GM21619 (cell line): Measurements from ENCODE around the gene TSTD2.
A peak's percentile ranks its signal among the peaks of the same experiment; 100 is the strongest.

Source experiments
- ATAC-seq: cut with Tn5 transposase; IDR thresholded peaks from one replicate; pipeline ENCODE4 v1.9.1; 2021; ENCODE audit not compliant: unreplicated experiment

The TSTD2 gene

DNA sequence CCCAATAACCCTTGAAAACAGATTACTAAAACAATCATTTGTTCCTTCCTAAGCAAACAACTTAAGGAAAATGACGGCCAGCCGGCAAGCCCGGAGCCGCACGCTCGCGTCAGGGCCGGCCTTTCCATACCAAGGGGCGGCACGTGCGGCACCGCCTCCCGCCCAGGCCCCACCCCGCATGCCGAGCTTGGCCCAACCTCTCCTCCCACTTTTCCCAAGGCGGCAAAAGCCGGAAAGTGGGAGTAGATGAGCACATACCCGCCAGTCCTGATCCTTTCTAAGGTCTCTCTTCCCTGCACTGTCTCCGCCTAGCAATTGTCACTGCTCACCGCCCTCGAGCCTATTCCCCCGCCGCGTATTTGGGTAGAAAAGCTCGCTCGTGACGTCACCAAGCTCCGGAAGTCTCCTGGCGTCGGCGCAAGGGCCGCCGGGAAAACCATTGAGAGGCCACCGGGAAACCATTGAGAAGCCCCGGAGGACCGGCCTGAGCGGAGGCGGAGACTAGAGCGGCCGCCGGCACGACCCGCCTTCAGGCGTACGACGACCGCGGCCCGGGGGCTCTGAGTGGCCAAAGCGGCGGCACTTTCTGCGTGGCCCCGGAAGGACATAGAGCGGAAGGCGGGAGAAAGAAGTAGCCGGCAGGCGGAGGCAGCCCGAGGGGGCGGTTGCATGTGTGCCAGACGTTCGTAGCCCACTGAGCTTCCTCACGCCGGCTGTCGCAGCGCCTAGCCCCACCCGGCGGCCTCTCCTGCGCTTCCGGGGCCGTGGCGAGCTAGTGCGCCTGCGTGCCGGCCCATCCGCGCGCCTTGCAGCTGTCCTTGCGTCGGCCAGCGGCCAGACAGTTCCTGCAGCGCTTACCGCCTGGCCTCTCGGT, at the start of gene TSTD2, which contains the start of gene NCBP1:
Gene TSTD2 (minus strand): TSS at position 384 of the 874 bp plus-strand sequence. CDS start 5,806 bp downstream, outside the sequence.
Gene NCBP1 (plus strand): TSS at position 837 of the 874 bp plus-strand sequence. CDS start 61 bp downstream, outside the sequence.
- peak; percentile 84 for ATAC-seq

DNA sequence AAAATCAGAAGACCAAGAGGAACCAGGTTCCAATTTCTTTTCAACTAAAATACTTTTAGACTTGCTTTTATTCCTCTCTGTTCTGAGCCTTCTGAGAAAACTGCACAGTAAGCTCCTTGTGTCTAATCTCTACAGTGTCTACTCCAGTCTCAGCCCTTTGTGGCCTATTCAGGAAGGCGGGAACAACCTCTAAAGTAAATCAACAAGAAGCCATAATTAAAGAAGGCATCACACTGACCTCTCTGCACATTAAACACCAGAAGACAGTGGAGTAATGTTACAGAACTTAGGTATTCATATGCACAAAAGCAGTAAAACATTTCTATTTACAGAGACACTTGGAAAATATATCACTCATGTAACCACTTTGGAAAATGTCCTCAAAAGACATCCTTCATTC, 49.1 kb upstream of the TSTD2 start:
- no peak for ATAC-seq

DNA sequence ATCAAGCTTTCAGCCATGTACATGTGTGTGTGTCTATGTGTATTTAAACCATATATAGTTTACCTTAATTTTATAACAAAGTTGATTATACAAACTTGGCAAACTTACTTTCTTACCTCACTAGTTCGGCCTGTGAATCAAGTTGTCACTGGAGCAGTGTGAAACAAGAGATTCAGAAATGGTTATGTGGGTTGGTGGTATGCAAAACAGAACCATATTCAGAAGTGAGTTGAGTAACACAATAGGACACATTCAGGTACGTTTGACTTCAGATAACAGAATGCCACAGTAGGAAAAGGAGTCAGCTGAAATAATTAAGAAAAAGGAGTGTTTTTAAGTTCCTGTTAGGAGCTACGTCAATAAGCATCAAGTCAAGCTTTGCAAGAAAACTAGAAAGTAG, 42.5 kb upstream of the TSTD2 start:
- ATAC-seq, result no peak

DNA sequence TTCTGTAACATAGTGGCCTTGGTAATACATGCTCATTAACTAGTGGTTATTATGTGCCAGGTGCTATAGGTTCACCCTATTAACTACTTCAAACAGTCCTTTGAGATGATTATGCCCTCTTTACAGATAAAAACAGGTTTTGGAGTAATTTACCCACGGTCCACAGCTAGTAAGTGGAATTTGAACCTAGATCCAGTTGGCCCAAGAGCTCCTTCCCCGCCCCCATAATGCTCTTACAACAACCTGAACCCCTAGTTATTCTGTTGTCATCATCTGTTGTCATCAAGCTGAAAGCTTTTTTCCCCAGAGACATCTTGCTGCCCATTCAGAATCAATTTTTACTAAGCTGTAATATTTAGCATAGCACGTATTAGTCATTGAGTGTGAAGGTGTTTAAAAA, 40.8 kb upstream of the TSTD2 start:
- no peak for ATAC-seq

DNA sequence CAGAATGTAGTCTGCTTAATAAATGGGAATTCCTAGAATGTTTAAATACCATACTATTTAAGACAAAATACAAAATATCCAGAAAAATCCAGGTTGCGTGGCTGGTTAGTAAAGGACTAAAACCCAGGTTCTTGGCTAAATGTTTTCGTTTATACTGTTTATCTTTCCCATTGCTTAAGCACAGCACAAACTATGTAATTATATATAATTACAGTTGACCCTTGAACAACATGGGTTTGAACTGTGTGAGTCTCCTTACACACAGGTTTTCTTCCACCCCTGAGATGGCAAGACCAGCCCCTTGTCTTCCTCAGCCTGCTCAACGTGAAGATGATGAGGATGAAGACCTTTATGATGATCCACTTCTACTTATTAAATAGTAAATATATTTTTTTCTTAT, 39.2 kb upstream of the TSTD2 start:
- no peak for ATAC-seq

DNA sequence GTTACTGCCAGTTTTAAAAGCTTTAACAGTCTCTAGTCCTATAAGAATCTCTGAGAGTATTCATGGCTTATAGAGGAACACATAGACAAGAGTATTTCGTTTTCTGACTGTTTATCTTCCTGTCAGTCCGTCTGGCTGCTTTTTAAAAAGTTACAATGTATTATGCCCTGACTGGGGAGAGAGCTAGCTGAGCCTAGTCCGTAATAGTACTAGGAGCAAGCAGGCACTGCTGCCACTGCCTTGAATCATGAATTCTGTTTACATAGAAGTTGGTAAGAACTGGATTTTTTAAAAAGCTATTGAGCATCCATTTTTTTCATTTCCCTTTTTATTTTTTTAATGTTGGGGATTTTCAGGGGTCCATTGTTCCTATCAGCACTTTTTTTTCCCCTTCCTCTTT, 37.4 kb upstream of the TSTD2 start:
- no peak for ATAC-seq

DNA sequence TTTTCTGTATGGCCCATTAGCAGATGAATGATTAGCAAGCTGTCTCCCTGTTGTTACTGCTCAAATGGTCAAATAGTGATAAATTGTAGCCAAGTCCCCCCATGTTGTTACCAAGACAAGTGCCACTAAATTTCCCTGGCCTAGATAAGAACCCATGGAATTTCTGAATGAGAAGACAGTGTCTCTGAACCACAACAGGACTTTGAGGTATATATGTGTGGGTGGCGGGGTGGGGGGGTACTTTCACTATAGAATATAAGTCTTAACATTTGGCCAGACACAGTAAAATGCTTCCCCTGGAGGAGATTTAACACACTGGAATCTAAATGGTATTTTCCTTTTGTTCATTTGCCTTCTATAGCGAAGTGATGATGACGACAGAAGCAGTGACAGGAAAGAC, 35.3 kb upstream of the TSTD2 start:
- ATAC-seq, result no peak

DNA sequence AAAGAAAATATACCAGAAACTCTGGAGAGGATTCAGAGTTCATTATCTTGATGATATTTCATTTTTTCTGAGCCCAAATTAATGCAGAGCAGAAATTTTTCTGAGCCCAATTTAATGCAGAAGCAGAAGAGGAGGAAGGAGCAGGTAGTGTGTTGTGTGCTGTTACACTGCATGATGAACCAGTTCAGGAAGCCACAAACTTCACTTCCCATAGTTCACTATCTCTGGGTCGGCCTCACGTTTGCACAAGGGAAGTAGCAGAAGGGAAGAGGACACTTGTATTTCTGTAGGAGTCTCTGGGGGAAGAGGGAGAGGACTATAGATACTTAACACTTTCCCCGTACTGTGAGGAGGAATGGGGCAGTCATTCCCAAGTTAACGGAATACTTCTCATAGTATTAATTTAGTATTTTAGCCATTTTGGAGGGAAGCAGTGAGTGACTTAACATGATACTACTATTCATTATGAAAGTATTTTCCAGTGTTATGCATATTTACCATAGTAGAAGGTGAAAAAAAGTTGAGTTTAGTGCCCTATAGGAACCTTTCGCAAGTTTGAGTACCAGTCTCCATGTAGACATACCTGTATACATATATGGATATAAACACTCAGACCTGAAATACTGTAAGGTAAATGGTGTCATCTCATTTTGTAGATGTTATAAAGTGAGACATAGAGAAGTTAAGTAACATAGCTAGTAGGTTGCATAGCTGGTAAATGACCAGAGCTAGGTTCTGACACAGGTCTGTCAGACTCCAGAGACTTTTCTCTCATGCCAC, 33.9 kb upstream of the TSTD2 start:
- ATAC-seq, result no peak

DNA sequence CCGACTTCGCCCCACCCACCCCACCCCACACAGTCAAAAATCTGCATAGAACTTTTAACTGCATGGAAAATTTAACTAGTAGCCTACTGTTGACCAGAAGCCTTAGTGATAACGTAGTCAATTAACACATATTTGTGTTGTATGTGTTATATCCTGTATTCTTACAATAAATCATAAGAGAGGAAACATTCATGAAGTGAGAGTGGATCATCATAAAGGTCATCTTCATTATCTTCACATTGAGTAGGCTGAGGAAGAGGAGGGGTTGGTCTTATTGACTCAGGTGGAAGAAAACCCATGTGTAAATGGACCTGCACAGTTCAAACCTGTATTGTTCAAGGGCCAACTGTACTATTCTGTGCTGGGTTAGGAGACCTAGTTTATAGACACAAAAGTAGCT, 32.6 kb upstream of the TSTD2 start:
- ATAC-seq, result no peak

DNA sequence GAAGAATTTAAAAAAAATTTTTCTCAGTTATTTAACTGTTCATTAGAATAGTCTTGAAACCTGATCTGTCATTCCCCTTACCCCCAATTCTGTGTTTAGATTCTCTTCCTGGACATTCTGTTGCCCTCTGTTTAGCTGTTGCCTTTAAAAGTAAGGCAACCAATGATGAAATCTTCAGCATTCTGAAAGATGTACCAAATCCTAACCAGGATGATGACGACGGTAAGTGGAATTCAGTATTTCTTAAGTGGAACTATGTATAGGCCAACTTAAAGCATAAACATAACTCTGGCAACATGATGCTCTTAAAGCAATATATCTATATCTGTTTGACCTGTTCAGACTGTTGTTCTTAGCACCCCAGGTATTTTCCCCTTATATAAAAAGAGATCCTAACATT, 27.7 kb upstream of the TSTD2 start:
- no peak for ATAC-seq

DNA sequence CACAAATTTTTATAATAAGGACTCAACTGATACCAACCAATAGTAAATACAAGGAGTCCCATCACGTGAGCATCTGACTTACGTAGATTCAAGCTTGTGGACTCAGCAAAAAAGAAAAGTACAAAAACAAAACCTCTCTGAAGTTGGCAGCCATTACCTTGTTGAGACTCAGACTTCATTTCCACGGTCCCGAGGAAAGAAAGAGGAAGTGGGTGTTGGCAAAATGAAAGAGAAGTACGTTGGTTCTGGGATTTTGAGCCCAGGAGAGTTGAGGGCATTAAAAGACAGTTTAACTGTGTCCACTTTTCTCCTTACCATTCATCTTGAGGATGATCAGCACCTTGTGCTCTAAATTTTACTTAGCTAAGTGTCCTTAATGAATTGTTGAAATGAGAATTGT, 27.2 kb upstream of the TSTD2 start:
- ATAC-seq, result no peak

DNA sequence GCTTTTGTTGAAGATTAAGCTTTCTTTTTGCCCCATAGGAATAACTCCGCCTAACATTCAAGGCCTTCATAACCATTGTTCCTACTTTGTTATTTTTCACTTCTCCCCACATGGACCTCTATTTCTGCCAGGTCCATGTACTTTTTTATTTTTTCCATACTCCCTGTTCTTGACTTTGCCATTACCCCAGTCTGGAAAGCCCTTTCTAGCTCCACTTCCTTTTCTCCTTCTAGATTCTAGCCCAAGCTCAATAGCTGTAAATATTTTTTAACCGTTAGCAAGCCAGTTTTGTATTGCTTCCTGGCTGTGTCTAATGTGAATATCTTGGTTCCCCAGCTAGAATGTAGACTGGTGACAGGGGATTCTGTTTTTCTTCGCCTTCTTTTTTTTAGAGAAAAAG, 26.6 kb upstream of the TSTD2 start:
- no peak for ATAC-seq

DNA sequence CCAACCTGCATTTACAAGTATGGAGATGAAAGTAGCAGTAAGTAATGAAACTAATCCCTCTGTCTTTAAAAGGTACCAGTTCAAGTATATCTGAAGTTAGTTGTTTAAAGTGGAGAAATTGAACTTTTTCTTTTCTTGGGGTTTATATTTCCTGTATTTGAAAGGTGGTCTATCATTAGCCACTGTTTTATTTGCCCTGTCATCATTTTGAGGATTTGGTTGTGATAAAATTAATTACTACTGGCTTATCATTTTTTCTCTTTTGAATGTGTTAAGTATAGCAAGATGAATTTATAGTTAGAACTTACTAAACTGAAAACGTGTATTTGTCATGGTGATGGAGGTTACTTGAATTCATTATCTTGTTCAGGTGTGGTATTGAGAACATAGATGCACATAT, 25.5 kb upstream of the TSTD2 start:
- no peak for ATAC-seq

DNA sequence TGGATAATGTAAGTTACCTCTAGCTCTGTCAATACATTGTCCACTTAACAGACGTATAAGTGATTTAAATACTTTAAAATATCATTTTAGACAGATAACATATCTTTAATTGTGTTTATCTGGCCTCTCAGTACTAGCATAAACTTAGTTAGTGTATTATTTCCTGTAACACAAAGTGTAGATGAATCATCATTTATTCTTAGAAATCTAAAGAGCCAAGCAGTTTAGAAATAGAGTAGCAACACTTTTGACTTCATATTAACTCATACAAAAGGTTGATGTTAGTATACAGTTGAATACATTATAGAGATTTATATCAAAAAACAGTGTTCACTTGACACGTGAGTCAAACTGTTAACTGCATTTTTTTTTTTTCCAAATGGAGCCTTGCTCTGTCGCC, 18.5 kb upstream of the TSTD2 start:
- no peak for ATAC-seq

DNA sequence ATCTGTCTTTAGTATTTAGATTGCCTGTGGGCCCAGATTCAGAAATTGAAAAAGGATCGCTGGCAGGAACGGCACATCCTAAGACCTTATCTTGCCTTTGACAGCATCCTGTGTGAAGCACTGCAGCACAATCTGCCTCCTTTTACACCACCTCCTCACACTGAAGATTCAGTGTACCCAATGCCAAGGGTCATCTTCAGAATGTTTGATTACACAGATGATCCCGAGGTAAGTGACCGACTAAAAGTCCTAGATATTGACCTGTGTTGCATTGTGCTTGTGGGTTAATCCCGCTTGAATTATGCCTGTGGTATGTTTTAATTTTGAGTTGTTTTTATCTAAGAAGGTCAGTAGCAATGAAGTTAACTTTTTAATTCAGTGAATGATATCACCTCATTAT, 14.8 kb upstream of the TSTD2 start:
- no peak for ATAC-seq

DNA sequence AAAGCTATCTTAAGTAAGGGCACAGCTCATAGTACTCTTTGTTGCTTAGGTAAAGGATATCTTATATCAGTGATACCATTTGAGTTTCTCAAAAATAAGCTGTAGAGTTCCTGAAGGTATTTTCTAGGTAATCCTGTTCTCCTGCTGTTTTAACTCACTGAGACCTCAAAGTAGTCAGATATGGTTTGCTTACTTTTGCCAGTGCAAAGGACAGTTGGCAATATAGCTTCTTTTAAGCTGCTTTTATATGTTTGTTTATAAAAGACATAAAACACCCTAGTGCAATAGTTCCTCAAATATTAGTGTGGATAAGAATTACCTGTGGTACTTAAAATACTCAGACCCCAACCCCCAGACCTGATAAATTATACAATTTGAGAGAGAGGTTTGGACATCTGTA, 12.6 kb upstream of the TSTD2 start:
- ATAC-seq, result no peak

DNA sequence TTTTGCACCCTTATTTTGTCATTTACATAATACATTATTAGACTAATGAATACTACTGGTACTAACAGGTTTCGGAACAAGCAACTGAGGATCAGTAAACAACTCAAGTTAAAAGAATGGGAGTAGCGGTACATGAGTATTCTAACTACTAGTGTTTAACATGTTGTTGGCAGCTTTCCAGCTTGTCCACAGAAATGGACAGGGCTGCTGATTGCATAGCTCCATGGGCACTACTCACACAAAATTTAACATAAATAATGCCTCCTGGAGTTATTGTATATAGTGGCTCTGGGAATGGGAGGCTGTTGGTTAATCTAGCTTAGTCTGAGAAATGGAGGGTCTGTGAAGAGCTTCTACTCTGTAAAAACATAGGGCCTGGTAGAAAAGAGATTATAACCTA, 7.2 kb upstream of the TSTD2 start:
- no peak for ATAC-seq

DNA sequence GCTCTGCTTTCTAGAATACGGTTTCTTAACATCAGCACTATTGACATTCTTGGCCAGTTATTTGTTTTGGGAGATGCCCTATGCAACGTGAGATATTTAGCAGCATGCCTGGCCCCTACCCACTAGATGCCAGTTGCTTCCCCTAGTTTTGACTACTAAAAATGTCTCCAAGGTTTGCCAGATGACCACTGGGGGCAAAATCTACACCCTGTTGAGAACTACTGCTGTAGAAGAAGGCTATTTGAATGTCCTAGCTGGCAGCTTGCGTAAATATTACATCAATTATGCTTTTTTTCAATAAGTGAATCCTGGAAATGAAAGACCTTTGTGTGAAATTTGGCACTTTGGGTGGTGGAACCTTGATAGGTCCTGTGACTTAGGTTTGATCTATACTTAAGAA, 5.5 kb upstream of the TSTD2 start:
- no peak for ATAC-seq

DNA sequence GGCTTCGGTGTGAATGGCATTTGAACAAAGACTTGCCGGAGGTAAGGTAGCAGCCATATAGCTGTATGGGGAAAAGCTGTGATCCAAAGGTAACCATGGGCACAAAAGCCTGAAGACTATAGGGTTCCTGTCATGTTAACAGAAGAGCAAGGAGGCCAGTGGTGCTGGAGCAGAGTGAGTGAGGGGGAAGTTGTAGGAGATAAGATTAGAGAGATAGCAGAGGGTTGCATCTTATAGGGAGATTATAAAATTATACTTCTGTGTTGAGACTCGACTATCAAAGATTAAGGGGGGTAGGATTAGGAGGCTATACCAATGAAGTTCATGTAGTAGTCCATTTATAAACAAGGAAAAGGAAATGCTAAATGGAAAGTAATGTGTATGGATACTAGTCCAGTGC, 3.7 kb upstream of the TSTD2 start:
- no peak for ATAC-seq

DNA sequence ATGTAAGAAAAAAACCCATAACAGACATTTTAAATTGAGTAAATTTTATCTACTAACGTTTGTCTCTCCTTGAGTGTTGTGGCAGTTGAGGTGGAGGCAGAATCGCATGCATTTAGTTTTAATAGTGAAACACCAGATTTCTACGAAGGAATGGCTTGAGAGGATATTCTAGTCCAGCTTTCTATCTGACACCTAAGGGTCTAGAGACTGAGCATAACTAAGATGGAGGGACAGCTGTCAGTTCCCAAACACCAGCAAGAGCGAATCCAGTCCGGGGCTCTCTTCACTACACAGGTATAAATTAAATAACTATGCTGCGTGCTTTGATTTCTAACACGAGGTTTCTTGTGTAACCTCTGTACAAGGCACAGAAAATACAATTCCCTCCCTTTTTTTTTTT, 1.9 kb upstream of the TSTD2 start:
- ATAC-seq, result no peak

DNA sequence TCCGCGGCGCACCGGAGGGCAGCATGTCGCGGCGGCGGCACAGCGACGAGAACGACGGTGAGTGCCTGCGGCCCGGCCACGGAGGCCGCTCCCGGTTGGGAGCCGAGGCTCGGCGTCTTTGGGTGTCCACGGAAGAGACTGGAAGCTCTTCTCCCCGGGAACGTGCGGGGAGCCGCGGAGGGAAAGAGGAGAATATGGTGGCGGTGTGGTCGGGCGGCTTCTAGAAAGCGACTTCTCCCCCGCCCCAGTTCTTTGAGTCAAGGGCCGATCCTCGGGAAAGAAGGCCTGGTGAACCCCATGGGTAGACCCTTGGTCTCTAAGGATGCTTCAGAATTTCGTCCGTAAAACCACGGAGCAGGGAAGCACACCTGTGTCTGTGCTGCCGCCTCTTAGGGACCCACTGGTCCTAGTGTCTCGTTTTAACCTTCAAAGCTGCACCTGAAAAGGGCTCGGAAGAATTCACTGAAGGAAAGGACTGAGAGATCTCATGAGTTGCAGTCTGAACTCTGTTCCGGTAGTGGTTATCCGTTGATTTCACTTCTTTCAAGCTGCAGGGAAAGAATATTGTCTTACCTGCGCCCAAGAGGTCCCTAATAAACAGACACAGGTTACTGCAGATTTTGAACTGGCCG, 807 bp upstream of the TSTD2 start:
- peak; percentile 0 for ATAC-seq
